Esophagus squamous epithelium (tissue), 4 donors: Measurements from ENCODE around the gene TCF12.

Experiments
- POLR2A ChIP-seq, 4 donors: fragments of 450-650 bp; IDR thresholded peaks; one replicate each; pipeline ENCODE4 v1.6.1; 2017; ENCODE audit warnings: antibody characterized with exemption in 4 of 4, mild to moderate bottlenecking in 4 of 4, moderate library complexity in 3 of 4
- TF ChIP-seq, protein P1 (sequence below), 6 experiments: fragments of 450-650 bp in 4 of 6; fragments of 200-600 bp in 2 of 6; sonication (generic) in 2 of 6; IDR thresholded peaks; one replicate each; pipeline ENCODE4 v1.5.1; 2016 to 2019; ENCODE audit warnings: antibody characterized with exemption in 6 of 6, mild to moderate bottlenecking in 4 of 6, moderate library complexity in 4 of 6

- TF ChIP-seq, protein P1, sequence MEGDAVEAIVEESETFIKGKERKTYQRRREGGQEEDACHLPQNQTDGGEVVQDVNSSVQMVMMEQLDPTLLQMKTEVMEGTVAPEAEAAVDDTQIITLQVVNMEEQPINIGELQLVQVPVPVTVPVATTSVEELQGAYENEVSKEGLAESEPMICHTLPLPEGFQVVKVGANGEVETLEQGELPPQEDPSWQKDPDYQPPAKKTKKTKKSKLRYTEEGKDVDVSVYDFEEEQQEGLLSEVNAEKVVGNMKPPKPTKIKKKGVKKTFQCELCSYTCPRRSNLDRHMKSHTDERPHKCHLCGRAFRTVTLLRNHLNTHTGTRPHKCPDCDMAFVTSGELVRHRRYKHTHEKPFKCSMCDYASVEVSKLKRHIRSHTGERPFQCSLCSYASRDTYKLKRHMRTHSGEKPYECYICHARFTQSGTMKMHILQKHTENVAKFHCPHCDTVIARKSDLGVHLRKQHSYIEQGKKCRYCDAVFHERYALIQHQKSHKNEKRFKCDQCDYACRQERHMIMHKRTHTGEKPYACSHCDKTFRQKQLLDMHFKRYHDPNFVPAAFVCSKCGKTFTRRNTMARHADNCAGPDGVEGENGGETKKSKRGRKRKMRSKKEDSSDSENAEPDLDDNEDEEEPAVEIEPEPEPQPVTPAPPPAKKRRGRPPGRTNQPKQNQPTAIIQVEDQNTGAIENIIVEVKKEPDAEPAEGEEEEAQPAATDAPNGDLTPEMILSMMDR (IDR thresholded peaks at IDR 0.05): no peak
- no peak for TF ChIP-seq POLR2A (IDR thresholded peaks at IDR 0.05)
Measured at GRCh38 chr15:57150066-57150865, 231.8 kb downstream of the TCF12 start.
